Brain pericyte (primary cell): ENCODE data around the gene DYNAP.

Experiments used
- DNase-seq: peaks from one replicate; pipeline ENCODE4 v3.0.0-alpha.2; 2012; ENCODE audit warnings: low read depth, low spot score

DYNAP gene, protein sequence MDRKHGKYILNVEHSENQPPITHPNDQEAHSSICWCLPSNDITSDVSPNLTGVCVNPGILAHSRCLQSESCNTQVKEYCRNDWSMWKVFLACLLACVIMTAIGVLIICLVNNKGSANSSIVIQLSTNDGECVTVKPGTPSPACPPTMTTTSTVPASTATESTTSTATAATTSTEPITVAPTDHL

DNA sequence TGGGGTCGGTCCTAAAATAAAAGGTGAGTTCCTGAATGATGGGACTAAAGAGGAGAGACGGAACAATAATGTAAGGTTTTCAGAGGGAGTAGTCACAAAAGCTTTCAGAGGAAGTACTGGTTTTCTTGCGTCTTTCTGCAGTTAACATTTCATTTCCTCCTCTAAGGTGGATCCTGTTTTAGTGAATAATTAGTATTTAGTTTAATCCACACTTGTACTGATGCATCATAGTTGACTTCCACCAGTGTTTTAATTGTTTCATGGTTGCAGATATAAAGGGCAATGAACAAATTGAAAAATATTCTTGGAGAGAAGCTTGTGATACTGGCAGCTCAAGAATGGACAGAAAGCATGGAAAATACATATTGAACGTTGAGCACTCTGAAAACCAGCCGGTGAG is at the start of gene DYNAP:
TSS of gene DYNAP (plus strand) at position 301 of the 400 bp plus-strand sequence. CDS start at position 339, 38 bp downstream.
- DNase-seq = no peak

DNA sequence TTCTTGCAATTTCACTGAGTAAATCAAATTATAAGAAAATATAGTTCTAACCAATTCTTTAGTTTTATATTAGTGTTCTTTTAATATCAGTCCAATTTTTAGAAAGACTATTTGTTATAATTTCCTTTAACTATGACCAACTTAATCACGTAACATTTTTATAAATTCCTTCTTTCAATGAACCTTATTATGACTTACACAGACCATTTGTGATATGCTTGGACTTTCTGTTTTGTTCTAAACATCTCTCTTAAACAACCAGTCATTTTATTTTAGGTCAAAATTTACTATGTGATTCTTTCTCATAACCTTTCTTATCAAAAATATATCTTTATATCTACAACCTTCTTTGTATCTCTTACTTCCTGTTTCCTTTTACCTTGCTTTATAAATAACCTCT is 39.5 kb upstream of the DYNAP start:
- no peak for DNase-seq

DNA sequence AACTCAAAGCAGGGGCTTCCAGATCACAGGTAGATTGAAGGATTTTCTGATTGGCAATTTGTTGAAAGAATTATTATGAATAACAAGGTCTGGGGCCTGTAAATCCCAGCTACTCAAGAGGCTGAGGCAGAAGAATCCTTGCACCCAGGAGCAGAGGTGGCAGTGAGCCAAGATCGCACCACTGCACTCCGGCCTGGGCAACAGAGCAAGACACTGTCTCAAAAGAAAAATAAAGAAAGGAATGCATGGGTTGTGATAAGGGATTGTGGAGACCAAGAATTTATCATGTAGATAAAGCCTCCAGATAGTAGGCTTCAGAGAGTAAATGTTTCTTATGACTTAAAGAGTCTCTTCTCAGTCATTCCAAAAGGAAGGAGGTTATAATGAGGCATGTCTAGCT is 35.8 kb upstream of the DYNAP start:
- no peak for DNase-seq

DNA sequence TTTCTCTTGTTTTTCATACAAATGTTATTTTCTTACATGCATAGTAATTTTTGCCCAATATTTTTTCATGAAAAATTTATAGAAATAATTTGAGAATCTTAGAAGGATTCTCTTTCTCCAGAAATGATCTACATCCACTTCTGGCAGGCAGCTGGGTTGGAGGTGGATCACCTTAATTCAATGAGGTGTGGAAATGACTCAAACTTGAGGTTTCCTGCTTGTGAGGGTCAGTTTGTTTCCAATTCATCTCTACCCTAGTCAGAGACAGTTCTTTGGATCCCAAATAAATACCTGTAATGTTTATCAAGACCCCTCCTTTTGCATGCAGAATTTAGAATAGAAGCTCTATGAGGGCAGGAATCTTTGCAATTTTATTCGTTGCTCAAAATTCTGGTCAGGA is 35.0 kb upstream of the DYNAP start:
- DNase-seq = no peak

DNA sequence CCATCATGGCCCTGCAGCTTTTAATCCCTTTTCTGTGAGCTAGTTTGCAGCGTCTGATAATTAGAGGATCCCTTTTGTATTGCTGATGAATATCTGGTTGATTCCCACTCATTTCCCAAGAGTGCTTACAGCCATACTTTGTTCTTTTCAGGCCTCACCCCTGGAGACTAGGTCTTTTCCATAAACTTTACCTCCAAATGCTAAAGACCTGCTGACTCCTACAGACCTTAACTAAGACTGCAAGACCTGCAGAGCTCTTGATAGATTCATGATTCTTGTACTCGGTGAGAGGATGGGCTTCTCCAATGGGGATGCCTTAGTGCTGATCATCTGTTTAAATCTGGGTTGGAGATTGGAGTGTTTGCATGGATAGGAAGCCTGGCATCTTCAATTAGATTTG is 33.1 kb upstream of the DYNAP start:
- DNase-seq = no peak

DNA sequence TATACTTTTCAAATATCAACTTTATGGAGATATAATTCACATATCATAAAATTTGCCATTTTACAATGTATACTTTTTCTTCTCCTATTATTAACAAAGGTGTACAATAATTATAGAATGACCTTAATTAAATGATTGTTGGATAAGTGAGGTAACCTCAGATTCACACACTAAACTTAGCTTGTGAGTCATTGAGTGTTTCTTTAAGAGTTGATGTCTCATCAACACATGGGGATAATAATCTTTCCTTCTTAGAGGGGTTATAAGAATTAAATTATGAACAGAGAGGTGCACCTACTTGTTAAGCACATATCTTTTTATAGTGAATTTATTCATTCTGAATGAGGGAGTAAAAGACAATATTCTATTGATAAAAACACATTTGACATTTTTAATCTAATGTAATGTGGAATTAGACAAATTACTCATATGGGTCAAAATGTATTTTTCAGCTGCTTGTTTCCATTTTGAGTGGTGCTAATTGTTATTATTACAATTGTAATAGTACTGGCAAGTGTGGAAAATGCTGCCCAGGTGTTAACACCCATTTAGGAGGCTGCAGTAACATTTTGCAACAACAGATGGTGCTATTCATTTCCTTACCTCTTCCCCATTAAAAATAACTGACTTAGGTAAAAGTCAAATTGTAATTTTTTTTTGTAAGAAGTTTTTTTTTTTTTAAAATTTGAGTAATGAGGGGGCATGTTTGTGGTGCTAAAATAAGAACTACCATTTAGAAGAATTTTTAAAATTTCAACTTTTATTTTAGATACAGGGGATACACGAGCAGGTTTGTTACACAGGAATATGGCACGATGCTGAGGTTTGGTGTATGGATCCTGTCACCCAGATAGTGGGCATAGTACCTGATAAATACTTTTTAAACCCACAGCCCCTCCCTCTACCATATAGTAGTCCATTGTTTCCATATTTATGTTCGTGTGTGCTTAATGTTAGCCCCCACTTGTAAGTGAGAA is 32.1 kb upstream of the DYNAP start:
- no peak for DNase-seq

DNA sequence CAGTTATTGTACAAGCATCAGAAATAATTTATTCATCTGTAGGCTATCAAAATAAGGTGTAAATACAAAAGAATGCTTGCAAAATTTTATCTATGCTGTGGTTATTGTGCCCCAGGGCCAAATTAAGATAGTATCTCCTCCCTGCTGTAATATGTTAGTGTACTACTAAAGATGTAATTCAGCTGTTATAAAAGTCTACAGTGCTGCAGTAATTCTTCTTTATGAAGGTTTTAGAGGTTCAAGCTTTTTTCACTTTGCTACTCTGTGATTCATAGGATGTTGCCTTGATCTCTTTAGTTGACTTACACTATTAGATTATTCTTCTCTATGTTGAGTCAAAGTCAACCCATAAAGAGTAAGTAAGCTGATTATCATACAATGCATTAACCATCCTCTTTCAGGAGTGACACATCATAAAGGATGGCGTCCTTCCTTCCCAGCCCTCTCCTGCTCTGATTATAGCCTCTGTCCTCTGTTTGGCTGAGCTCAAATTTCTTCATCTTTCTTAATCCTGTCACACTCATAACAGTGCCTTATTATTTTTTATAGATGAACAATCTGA is 29.3 kb upstream of the DYNAP start:
- DNase-seq = no peak

DNA sequence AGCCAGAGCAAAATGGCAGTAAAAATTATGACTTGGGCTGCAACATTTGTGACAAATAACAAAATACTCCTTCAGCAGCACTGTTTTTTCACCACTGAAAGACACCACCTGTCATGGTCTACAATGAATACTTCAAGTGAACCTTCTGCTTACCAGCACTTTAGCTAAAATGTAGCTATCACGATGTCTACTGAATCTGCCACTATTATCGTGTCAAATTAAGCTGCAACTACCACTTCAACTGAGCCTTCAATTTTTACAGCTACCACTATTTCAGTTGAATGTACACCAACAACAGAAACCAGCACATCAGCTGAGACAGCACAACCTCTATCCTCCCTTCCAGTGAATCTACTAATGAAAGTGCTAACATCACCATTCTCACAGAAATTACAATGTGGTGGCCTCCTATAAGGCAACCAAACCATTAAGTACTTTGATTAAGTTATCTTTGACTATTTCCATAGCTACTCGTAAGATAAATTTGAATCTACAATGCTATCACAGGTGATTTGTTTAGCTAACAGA is 10.8 kb upstream of the DYNAP start:
- DNase-seq = no peak

DNA sequence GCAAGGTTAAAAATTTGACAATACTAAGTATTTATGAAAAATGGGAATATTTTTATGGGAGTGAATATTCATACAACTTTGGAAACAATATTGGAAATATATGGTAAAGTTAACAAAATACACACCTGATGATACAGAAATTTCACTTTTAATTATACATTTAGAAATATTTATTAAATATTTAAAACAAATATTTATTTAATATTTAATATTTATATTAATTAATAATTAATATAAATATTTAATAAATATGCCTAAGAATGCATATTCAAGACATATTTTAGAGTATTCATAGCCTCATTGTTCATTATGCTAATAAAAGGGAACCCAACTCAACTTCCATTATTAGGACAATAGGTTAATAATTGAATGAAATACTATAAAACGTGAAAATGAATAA is 7.0 kb upstream of the DYNAP start:
- no peak for DNase-seq

DNA sequence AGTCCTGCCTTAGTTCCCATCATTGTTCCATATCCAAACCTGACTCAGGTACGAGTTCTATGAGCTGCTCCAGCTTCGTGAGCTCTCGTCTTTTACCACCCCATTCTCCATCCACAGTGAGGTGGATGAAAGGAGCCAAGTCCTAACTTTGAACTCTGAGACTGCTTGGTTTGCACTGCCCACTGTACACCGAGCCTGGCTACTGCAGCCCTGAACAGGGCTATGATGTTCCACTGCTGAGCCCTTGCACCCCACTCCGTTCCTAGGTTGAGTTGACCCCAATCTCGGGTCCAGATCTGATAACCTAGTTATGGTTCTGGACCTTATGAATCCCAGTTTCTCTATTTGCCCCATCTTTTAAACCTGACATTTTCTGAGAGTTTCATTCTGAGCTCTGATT is 5.3 kb upstream of the DYNAP start:
- no peak for DNase-seq

DNA sequence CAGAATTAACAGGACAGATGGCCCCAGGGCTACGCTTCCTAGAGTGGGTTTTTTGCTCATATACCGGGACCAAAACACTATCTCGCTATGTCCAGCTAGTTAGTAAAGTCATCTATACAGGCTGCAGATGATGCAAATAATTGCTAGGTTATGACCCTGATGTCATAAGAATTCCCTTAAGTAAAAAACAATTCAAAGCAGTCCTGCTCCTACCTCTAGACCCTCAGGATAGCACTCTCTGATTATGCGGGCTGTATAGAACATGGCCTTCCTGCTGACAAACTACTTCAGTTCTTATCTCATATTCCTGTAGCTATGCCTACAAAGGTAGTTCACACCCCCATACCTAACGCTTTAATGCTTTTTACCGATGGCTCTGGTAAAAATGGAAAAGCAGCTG is 13.2 kb downstream of the DYNAP start:
- no peak for DNase-seq

DNA sequence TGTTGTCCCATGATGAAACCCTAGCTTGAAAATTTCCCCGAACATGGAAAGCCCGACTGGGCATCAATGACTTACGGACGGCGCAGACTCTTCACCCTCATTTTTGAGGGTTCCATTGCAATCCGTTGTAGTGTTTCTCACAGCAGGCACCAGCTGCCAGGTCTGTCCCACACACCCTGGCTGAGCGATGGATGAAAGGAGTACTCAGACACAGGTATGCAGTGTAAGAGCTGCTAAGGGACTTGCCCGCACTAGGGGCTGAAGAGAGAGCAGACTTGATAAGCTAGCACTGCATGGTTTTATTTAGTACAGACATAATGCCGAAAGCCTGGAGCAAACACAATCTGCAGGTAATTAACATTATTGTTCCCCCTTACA is 15.8 kb downstream of the DYNAP start:
- no peak for DNase-seq

DNA sequence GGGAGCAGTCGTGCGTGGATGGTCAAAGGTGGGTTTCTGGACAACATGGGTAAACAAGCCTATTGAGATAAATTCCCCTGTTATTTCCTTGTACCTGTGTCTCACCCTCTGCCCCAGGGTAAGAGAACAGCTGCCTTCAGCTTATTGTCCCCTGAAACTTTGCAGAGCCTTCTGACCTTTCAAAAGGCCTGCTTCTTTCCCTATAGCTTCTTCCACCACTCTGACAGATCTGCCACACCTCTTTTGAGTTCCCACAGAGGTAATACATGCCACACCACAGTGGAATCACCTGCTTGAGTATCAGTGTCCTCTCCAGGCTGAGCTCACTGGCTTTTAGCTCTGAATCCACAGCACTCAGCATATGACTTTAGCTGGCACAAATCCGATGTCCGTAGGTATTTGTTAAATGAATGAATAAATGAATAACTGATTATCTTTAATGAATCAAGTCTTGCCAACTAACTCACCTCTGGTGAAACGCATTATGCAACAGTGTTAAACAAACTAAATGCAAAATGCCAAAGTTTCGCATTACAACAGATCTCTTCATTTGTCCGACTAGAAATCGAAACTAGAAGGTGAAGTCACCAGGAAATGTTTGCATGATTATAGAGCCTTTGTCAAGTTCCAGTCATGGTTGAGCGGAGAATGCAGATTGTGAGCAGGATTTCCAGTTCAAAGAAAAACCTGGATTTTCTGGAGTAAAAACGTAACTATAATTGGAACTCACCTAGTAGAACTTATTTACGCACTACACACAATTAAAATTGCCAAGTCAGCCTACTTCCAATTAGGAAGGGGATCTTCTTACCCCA is 16.4 kb downstream of the DYNAP start:
- DNase-seq = no peak

DNA sequence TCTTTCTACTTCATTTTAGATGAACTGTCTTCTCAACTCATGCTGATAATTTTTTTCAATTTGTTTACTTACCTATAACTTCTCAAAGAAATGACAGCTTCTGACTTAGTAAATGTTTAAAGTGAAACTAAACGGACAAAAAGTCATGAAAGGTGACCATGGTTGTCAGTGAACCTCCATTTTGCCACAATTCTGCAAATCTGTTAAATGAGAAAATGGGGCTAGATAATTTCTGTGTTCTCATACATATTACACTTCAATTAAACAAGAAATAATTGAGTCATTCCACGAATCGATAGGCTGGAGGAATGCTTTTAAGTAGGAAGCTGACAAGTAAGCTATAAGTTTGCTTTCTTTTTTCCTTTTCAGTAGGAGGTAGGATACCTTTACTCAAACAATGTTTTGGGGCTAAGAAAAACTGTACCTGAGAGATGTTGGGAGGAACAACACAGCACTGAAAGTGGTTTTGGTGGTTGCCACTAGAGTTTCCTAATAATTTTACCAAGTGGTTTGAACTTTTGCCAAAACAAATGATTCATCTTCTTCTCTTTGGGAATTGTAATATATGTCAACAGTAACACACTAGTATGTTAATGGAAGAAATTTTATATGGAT is 17.1 kb downstream of the DYNAP start:
- peak; percentile 11 for DNase-seq

DNA sequence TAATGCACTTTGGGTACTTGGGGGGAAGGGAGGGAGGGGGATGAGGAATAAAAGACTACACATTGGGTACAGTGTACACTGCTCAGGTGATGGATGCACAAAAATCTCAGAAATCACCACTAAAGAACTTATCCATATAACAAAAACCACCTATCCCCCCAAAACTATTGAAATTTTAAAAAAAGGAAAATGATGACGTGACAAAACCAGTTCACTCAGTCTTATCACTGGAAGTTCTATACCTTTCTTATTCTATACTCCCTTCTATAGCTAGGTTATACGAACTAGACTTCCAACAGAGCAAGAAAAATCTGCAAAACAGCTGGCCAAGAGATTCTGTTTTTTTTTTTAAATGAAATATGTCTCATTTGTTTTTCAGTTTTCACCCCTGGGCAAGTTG is 20.8 kb downstream of the DYNAP start:
- no peak for DNase-seq

DNA sequence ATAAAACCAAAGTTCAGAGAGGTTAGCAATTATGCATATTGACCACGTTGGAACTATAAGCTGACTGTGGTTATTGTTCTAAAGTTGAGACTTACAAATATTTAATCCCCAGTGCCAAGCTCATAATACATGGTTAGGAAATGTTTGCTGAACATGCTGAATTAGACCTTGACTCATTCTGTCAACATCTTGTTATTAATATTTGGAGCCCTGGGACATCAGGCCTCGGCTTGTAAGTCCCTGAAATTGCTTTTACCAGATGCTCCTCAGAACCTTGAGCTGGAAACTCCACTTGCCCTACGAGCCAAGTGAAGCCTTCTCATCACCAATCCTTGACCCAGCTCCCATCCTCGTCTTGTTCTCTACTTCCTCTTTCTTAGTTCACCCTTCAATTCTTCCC is 21.2 kb downstream of the DYNAP start:
- peak; percentile 18 for DNase-seq

DNA sequence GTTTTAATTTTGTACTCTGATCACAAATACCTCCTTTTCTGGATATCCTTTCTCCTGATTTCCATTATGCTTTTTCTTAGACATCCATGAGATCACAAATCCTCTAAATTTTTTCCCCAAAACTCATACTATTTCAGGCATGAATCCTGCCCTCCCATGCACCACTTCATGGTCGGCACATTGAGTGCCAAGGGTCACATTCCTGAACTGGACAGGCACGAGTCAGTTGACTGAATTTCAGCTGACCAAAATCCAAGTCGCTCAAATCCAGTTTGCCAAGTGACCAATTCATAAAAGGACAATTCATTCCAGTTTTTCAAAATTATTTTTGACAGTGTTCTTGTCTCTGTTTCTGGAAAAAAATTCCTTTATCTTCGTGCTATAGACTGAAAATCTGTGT is 22.1 kb downstream of the DYNAP start:
- no peak for DNase-seq

DNA sequence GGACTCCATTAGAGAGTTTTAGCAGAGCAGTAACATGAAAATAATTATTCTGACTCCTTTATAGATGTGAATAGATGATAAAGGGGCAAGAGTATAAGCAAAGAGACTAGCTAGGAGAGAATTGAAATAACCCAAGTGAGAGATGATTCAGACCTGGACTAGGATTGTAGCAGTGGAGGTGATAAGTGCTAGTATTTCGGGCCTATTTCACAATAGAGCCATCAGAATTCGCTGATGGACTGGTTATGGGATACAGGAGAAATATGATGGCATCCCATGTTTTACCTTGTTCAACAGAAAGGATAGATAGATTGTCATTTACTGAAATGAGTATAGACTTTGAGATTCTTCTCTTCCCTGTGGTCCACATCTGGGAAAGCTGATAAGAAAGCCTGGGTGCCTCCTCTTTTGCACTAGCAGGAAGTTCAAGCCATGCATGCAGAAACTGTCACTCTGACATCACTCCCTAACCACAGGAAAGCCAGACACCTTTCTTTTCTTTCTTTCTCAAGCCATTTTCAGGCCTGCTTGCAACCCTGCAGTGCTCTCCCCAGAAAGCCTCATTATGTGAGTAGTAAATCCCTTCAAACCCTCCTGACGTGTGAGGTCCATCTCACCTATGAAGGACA is 25.3 kb downstream of the DYNAP start:
- no peak for DNase-seq

DNA sequence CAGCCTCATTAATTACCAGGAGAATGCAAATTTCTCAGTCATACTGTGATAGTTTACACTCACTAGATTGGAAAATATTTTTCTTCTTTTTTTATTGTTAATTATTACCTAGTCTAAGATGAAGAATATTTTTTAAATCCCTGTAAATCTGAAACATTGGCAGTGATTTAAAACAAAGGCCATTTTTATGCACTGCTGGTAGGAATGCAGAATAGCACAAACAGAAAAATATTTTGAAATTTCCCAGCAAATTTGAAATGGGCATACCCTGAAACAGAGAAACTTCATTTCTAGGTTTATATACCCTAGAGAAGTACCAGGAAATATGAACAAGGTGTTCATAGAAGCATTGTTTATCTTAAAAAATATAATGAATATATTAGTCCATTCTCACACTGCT is 31.0 kb downstream of the DYNAP start:
- no peak for DNase-seq

DNA sequence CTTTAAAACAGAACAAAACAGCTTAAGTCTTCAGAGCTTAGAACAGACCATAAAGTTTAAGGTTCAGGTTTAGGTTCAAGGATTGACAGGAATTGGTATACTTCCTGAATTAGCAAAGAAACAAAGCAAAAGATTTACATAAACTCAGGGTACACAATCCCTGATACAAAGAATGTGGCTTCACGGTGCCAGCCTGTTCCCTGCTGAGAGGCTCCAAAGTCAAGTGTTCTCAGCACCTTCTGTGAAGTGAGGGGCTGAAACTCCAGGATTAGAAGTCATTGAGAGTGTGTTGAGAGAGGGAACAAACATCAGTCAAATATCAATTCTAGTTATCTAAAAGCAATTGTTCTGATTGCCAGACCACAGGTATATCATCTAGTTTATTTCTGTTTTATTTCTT is 35.7 kb downstream of the DYNAP start:
- no peak for DNase-seq

DNA sequence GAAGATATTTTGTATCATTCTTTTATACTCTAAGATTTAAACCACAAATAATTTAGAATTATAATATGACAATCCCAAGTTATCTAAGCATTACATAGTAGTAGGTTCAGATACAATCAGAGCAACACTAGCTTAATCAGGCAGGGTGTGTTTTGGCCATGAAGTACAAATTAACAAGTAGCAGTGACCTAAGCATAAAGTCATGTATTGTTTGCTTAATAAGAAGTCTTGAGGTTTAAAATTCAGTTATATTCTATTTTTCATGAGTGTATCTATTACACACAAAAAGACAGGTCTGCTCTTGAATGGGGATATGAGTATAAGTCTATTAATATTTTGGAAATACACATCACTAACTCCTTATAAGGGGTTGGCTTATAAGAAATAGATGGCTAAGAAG is 39.9 kb downstream of the DYNAP start:
- DNase-seq = no peak
